Endothelial cell of umbilical vein (primary cell): Measurements from ENCODE around the gene CIAO3. TPM values are rescaled to one million over a fixed set of nuclear protein-coding genes. Genes with fewer than 3 reads are reported as not detected.

ENCODE experiments used
- BruUV-seq: library from RNA; stranded (reverse); fragments of 400-500 nt; replicated peaks from 2 replicates; lab custom pipeline; 2021; lab: Mats Ljungman, UMichigan
- CTCF ChIA-PET: fragments of 300-600, 350-600 bp; sonication (Branson Sonifier 250); formaldehyde crosslinking; loops from one replicate; lab custom pipeline; 2021; ENCODE audit warnings: antibody characterized with exemption, inconsistent platforms; lab: Charles Lee
- POLR2A ChIA-PET: fragments of 300-600, 350-600 bp; sonication (Branson Sonifier 250); formaldehyde crosslinking; loops from one replicate; lab custom pipeline; 2021; ENCODE audit warnings: antibody characterized with exemption, inconsistent platforms; lab: Charles Lee
- DNase-seq: peaks from one replicate; pipeline ENCODE4 v3.0.0-alpha.2; 2011; ENCODE audit warnings: low read depth, low spot score
- FAIRE-seq: peaks from 2 replicates; lab custom pipeline; 2011; peaks lifted over from hg19 to GRCh38; lab: Jason Lieb, UNC
- H2AFZ ChIP-seq: 2 replicates; pipeline ENCODE4 v1.6.0; 2012; ENCODE audit warnings: low read depth, low read length, control low read depth, inconsistent platforms
- H3K27ac ChIP-seq: 2 replicates; pipeline ENCODE4 v1.5.1; 2011; ENCODE audit warnings: low read depth, mild to moderate bottlenecking, control low read depth, low read length, moderate library complexity; ENCODE audit not compliant: insufficient read depth
- H3K27me3 ChIP-seq, 2 experiments: 2 replicates each; pipeline versions ENCODE4 v1.6.0 to v1.6.1; 2011; ENCODE audit warnings: low read length in 2 of 2, mixed read lengths in 1 of 2; ENCODE audit not compliant: control insufficient read depth in 2 of 2, insufficient read depth in 2 of 2
- H3K36me3 ChIP-seq, 2 experiments: 2 replicates in 1 of 2; 3 replicates in 1 of 2; pipeline ENCODE4 v1.5.1; 2011; ENCODE audit warnings: low read length in 2 of 2, mild to moderate bottlenecking in 1 of 2, moderate library complexity in 1 of 2; ENCODE audit not compliant: control insufficient read depth in 2 of 2, insufficient read depth in 2 of 2; ENCODE audit errors: extremely low read depth in 1 of 2
- H3K4me1 ChIP-seq: 3 replicates; pipeline ENCODE4 v1.5.1; 2011; ENCODE audit warnings: mild to moderate bottlenecking, low read length; ENCODE audit not compliant: control insufficient read depth, insufficient read depth; ENCODE audit errors: extremely low read depth
- H3K4me2 ChIP-seq: 2 replicates; pipeline ENCODE4 v1.6.1; 2011; ENCODE audit warnings: low read length, control low read depth, mixed read lengths; ENCODE audit not compliant: insufficient read depth
- H3K4me3 ChIP-seq, 3 experiments: fragments of 200-600 bp in 1 of 3; sonication (generic), shearing (Covaris generic) in 1 of 3; replicated peaks in 1 of 3; 2 replicates each; pipeline ENCODE4 v1.5.1; 2011 to 2016; ENCODE audit warnings: control low read depth in 3 of 3, low read length in 3 of 3, mild to moderate bottlenecking in 2 of 3, inconsistent platforms in 1 of 3, low read depth in 1 of 3, moderate library complexity in 1 of 3; ENCODE audit not compliant: insufficient read depth in 1 of 3
- H3K79me2 ChIP-seq: 2 replicates; pipeline ENCODE4 v1.6.0; 2012; ENCODE audit warnings: low read length, inconsistent platforms; ENCODE audit not compliant: control insufficient read depth, insufficient read depth
- H3K9ac ChIP-seq: replicated peaks from 2 replicates; pipeline ENCODE3; 2011; ENCODE audit warnings: low read length, control low read depth; ENCODE audit not compliant: insufficient read depth; ENCODE audit errors: extremely low read depth
- H3K9me1 ChIP-seq: replicated peaks from 3 replicates; pipeline ENCODE4 v1.6.0; 2011; ENCODE audit warnings: mild to moderate bottlenecking, low read length; ENCODE audit not compliant: control insufficient read depth, insufficient read depth; ENCODE audit errors: extremely low read depth
- H3K9me3 ChIP-seq: replicated peaks from 2 replicates; pipeline ENCODE4 v1.5.1; 2012; ENCODE audit warnings: low read length, inconsistent platforms; ENCODE audit not compliant: control insufficient read depth, insufficient read depth
- H4K20me1 ChIP-seq: replicated peaks from 2 replicates; pipeline ENCODE3; 2011; ENCODE audit warnings: mild to moderate bottlenecking, low read length; ENCODE audit not compliant: control insufficient read depth, insufficient read depth; ENCODE audit errors: extremely low read depth
- EZH2 ChIP-seq: IDR thresholded peaks from 2 replicates; pipeline ENCODE4 v1.6.1; 2012; ENCODE audit warnings: borderline replicate concordance, low read depth, mild to moderate bottlenecking, moderate library complexity, low read length, inconsistent platforms; ENCODE audit not compliant: severe bottlenecking
- FOS ChIP-seq: IDR thresholded peaks from 2 replicates; pipeline ENCODE4 v1.6.1; 2011; ENCODE audit warnings: mild to moderate bottlenecking, low read length, moderate library complexity, borderline replicate concordance; ENCODE audit not compliant: insufficient read depth
- GATA2 ChIP-seq: IDR thresholded peaks from 2 replicates; pipeline ENCODE4 v1.7.0; 2011; ENCODE audit warnings: low read depth, mild to moderate bottlenecking, moderate library complexity, mixed read lengths, low read length; ENCODE audit not compliant: insufficient read length, insufficient read depth
- JUN ChIP-seq: IDR thresholded peaks from 2 replicates; pipeline ENCODE4 v1.6.1; 2011; ENCODE audit warnings: borderline replicate concordance, low read depth; ENCODE audit not compliant: insufficient read length, insufficient read depth
- MYC ChIP-seq: IDR thresholded peaks from one replicate; pipeline ENCODE4 v1.6.1; 2011; ENCODE audit warnings: mild to moderate bottlenecking, low read depth, low read length
- POLR2A ChIP-seq: IDR thresholded peaks from 2 replicates; pipeline ENCODE4 v1.6.1; 2012; ENCODE audit warnings: low read depth, mild to moderate bottlenecking, control low read depth, low read length
- POLR2AphosphoS5 ChIP-seq: IDR thresholded peaks from 2 replicates; pipeline ENCODE4 v1.6.1; 2012; ENCODE audit warnings: low read depth, mild to moderate bottlenecking, control low read depth, low read length, moderate library complexity; ENCODE audit not compliant: insufficient read depth
- dilution Hi-C: fragments of 300-500 bp; cut with MboI; formaldehyde crosslinking; loops from one replicate; pipeline ENCODE4 v1.15.0; 2019; ENCODE audit warnings: low sequenced_read_pairs; ENCODE audit not compliant: extremely low pct_ligation_motif_present
- intact Hi-C: fragments of 100-400 bp; cut with micrococcal nuclease; formaldehyde crosslinking; loops from one replicate; pipeline ENCODE4 v1.10.0; 2022
- polyA plus RNA-seq, 4 experiments: library from polyadenylated mRNA; depleted of rRNA in 3 of 4; stranded (reverse) in 3 of 4; unstranded in 1 of 4; fragments of >200 nt; gene quantifications; 2 replicates each; pipeline versions ENCODE4 v1.2.1 to v1.2.3, GENCODE V29; 2011 to 2012; ENCODE audit warnings: missing spikeins in 1 of 4
- total RNA-seq: library from RNA; stranded (reverse); gene quantifications from 2 replicates; pipeline ENCODE4 v1.2.3, GENCODE V29; 2021
- TF ChIP-seq, protein P1 (sequence below): IDR thresholded peaks from 2 replicates; pipeline ENCODE4 v1.6.1; 2011; ENCODE audit not compliant: insufficient read depth, insufficient read length
- TF ChIP-seq, protein P2 (sequence below), 2 donors: IDR thresholded peaks; 1 replicate in 1 of 2; 2 replicates in 1 of 2; pipeline ENCODE4 v1.5.1; 2011; ENCODE audit warnings: low read length in 2 of 2, mild to moderate bottlenecking in 2 of 2, moderate library complexity in 2 of 2, control low read depth in 1 of 2, inconsistent platforms in 1 of 2, low read depth in 1 of 2; ENCODE audit not compliant: insufficient read depth in 1 of 2; ENCODE audit errors: extremely low read depth in 1 of 2

CIAO3 gene
- total and polyA plus RNA-seq, 2 donors (not counting 3 experiments of a cell fraction or from before 2014, with no cell fraction given), result 23.1 to 33.8 TPM

DNA sequence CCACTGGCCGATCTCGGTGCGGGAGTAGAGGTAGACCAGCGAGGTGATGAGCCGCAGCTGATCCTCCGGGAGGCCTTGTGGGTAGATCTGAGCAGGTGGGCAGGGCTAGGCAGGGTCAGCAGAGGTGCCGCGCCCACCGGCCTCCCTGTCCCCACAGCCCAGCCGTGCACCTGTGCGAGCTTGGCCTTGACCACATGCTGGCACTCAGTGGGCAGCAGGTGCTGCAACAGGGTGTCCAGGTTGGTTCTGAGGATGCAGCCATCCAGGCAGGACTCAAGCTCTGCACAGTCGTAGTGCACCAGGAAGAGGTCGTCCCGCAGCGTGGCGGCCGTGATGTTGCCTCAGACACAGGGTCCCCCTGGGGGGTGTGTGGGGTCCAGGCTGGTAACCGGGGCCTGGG is 32.2 kb upstream of the CIAO3 start:
- TF ChIP-seq POLR2A (no peak), GATA2 (no peak), POLR2AphosphoS5 (no peak), MYC (no peak), FOS (no peak), EZH2 (no peak), JUN (no peak)
- TF ChIP-seq, protein P1, sequence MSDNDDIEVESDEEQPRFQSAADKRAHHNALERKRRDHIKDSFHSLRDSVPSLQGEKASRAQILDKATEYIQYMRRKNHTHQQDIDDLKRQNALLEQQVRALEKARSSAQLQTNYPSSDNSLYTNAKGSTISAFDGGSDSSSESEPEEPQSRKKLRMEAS, result no peak
- TF ChIP-seq, protein P2, sequence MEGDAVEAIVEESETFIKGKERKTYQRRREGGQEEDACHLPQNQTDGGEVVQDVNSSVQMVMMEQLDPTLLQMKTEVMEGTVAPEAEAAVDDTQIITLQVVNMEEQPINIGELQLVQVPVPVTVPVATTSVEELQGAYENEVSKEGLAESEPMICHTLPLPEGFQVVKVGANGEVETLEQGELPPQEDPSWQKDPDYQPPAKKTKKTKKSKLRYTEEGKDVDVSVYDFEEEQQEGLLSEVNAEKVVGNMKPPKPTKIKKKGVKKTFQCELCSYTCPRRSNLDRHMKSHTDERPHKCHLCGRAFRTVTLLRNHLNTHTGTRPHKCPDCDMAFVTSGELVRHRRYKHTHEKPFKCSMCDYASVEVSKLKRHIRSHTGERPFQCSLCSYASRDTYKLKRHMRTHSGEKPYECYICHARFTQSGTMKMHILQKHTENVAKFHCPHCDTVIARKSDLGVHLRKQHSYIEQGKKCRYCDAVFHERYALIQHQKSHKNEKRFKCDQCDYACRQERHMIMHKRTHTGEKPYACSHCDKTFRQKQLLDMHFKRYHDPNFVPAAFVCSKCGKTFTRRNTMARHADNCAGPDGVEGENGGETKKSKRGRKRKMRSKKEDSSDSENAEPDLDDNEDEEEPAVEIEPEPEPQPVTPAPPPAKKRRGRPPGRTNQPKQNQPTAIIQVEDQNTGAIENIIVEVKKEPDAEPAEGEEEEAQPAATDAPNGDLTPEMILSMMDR (IDR thresholded peaks at IDR 0.05; ENCODE audit: extremely low read depth in 1 of 2, insufficient read depth in 1 of 2, low read depth in 1 of 2, low read length in 2 of 2), result no peak

More for the DNA sequence above, 32.2 kb upstream of the CIAO3 start:
- Histone ChIP-seq H4K20me1 (no peaks in the 10 kb centered on the region), H3K4me3 (no peak overlapping the region), H3K9me1 (no peaks in the 10 kb centered on the region), H3K36me3 (no peaks in the 10 kb centered on the region), H3K27ac (no peak overlapping the region), H3K79me2 (no peaks in the 10 kb centered on the region), H3K9ac (no peak overlapping the region), H3K4me1 (no peaks in the 10 kb centered on the region), H3K9me3 (no peaks in the 10 kb centered on the region), H2AFZ (no peak overlapping the region), H3K27me3 (no peaks in the 10 kb centered on the region), H3K4me2 (no peak overlapping the region)
- dilution Hi-C loops, result no loop called here
- intact Hi-C loops, result no loop called here
- POLR2A ChIA-PET, result no interaction called here
- no TSS peak for BruUV-seq
- DNase-seq, result no peak
- CTCF ChIA-PET, result interaction anchor here (1.3 kb wide), 1 partner anchor 57 kb away, joined by 3 read pairs; no protein-coding TSS in a partner anchor
- FAIRE-seq, result no peak
